ENCODE results near the gene SOX1.

DNA sequence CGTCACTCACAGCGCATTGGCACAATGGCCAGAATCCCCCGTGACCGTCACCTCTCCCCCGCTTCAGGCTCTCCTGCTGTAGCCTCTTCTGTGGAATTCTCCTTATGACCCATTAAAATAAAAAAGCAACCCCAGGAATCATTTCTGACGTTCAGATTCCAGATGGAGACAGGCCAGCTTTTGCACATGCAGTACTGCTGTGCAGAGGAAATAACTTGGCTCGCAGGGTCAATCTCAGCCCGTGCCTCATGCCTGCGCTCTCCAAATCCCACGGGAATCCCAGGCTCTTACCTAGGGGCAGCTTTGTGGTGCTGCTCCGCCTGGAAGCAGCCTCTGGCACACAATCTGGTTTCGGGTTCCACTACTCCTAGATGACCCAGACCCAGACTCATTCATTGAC is 32.7 kb upstream of the SOX1 start:
- no peak for TF ChIP-seq EZH2phosphoT487 (IDR thresholded peaks at IDR 0.05; ENCODE audit: low read depth, severe bottlenecking, unreplicated experiment)
- TF ChIP-seq, protein P1, sequence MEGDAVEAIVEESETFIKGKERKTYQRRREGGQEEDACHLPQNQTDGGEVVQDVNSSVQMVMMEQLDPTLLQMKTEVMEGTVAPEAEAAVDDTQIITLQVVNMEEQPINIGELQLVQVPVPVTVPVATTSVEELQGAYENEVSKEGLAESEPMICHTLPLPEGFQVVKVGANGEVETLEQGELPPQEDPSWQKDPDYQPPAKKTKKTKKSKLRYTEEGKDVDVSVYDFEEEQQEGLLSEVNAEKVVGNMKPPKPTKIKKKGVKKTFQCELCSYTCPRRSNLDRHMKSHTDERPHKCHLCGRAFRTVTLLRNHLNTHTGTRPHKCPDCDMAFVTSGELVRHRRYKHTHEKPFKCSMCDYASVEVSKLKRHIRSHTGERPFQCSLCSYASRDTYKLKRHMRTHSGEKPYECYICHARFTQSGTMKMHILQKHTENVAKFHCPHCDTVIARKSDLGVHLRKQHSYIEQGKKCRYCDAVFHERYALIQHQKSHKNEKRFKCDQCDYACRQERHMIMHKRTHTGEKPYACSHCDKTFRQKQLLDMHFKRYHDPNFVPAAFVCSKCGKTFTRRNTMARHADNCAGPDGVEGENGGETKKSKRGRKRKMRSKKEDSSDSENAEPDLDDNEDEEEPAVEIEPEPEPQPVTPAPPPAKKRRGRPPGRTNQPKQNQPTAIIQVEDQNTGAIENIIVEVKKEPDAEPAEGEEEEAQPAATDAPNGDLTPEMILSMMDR (IDR thresholded peaks at IDR 0.05; ENCODE audit: poor library complexity): no peak

All from hepatocyte (in vitro differentiated cells).